HepG2 (cell line): ENCODE data around the gene CDC26. TPM values are rescaled to one million over a fixed set of nuclear protein-coding genes. Genes with fewer than 3 reads are reported as not detected.

Experiments
- CERS6 ChIP-seq: sonication (generic); formaldehyde crosslinking; IDR thresholded peaks from 2 replicates; pipeline ENCODE4 v1.5.0; 2020; ENCODE audit warnings: missing genetic modification reagents
- CHD2 ChIP-seq: IDR thresholded peaks from 2 replicates; pipeline ENCODE4 v1.6.1; 2011; ENCODE audit warnings: low read depth, low read length, improper control_type of control experiment
- ELF3 ChIP-seq: IDR thresholded peaks from 2 replicates; pipeline ENCODE4 v1.6.1; 2016; ENCODE audit warnings: missing genetic modification reagents, missing compliant biosample characterization
- ETV6 ChIP-seq: sonication (generic); formaldehyde crosslinking; conservative IDR thresholded peaks from 2 replicates; pipeline ENCODE4 v1.4.0; 2020; ENCODE audit warnings: missing genetic modification reagents
- HNF4A ChIP-seq: sonication (generic); formaldehyde crosslinking; IDR thresholded peaks from 2 replicates; pipeline ENCODE4 v1.4.0; 2020; ENCODE audit warnings: missing genetic modification reagents
- HOXA5 ChIP-seq: sonication (generic); formaldehyde crosslinking; IDR thresholded peaks from 2 replicates; pipeline ENCODE4 v1.4.0; 2020; ENCODE audit warnings: missing genetic modification reagents
- IRF1 ChIP-seq: sonication (generic); formaldehyde crosslinking; IDR thresholded peaks from 2 replicates; pipeline ENCODE4 v1.4.0; 2020; ENCODE audit warnings: low read depth, mild to moderate bottlenecking, missing genetic modification reagents
- MAFG ChIP-seq: sonication (generic); formaldehyde crosslinking; IDR thresholded peaks from 2 replicates; pipeline ENCODE4 v1.5.1; 2020; ENCODE audit warnings: mild to moderate bottlenecking, missing genetic modification reagents
- MXD1 ChIP-seq: sonication (generic); formaldehyde crosslinking; IDR thresholded peaks from 2 replicates; pipeline ENCODE4 v1.4.0; 2020; ENCODE audit warnings: mild to moderate bottlenecking, missing genetic modification reagents
- NBN ChIP-seq: fragments of 450-650 bp; conservative IDR thresholded peaks from 2 replicates; pipeline ENCODE4 v1.6.1; 2017
- SMC3 ChIP-seq: IDR thresholded peaks from 2 replicates; pipeline ENCODE4 v1.6.1; 2011; ENCODE audit warnings: low read length, improper control_type of control experiment
- SOX6 ChIP-seq, 2 experiments: fragments of 450-650 bp in 1 of 2; sonication (generic) in 1 of 2; formaldehyde crosslinking in 1 of 2; IDR thresholded peaks; 2 replicates each; pipeline versions ENCODE4 v1.4.0 to v1.6.1; 2017 to 2020; ENCODE audit warnings: antibody characterized with exemption in 1 of 2, mild to moderate bottlenecking in 1 of 2, missing genetic modification reagents in 1 of 2
- THRA ChIP-seq: sonication (generic); formaldehyde crosslinking; IDR thresholded peaks from 2 replicates; pipeline ENCODE4 v1.4.0; 2020; ENCODE audit warnings: missing genetic modification reagents, borderline replicate concordance
- ZMYM3 ChIP-seq: sonication (generic); formaldehyde crosslinking; IDR thresholded peaks from 2 replicates; pipeline ENCODE4 v1.5.1; 2020; ENCODE audit warnings: mild to moderate bottlenecking, missing genetic modification reagents
- ZNF30 ChIP-seq: sonication (generic); formaldehyde crosslinking; IDR thresholded peaks from 2 replicates; pipeline ENCODE4 v1.5.0; 2020; ENCODE audit warnings: mild to moderate bottlenecking, missing genetic modification reagents
- ZNF333 ChIP-seq: sonication (generic); formaldehyde crosslinking; IDR thresholded peaks from 2 replicates; pipeline ENCODE4 v1.4.0; 2020; ENCODE audit warnings: mild to moderate bottlenecking, missing genetic modification reagents, borderline replicate concordance
- ZNF337 ChIP-seq: sonication (generic); formaldehyde crosslinking; IDR thresholded peaks from 2 replicates; pipeline ENCODE4 v1.5.1; 2020; ENCODE audit warnings: missing genetic modification reagents, low read depth, mild to moderate bottlenecking, borderline replicate concordance
- ZNF530 ChIP-seq: sonication (generic); formaldehyde crosslinking; IDR thresholded peaks from 2 replicates; pipeline ENCODE4 v1.5.0; 2020; ENCODE audit warnings: low read depth, mild to moderate bottlenecking, missing genetic modification reagents
- ZNF674 ChIP-seq: sonication (generic); formaldehyde crosslinking; IDR thresholded peaks from 2 replicates; pipeline ENCODE4 v1.5.0; 2020; ENCODE audit warnings: low read depth, mild to moderate bottlenecking, missing genetic modification reagents
- ZNF772 ChIP-seq: sonication (generic); formaldehyde crosslinking; IDR thresholded peaks from 2 replicates; pipeline ENCODE4 v1.5.0; 2020; ENCODE audit warnings: mild to moderate bottlenecking, missing genetic modification reagents
- ZNF781 ChIP-seq: sonication (generic); formaldehyde crosslinking; IDR thresholded peaks from 2 replicates; pipeline ENCODE4 v1.5.1; 2020; ENCODE audit warnings: borderline replicate concordance, mild to moderate bottlenecking, missing genetic modification reagents; ENCODE audit errors: not compliant biosample characterization
- ZNF850 ChIP-seq: sonication (generic); formaldehyde crosslinking; conservative IDR thresholded peaks from 2 replicates; pipeline ENCODE4 v1.9.0; 2021; ENCODE audit warnings: mild to moderate bottlenecking, missing genetic modification reagents
- polyA plus RNA-seq, 8 experiments: library from polyadenylated mRNA; depleted of rRNA in 3 of 8; stranded (reverse) in 7 of 8; unstranded in 1 of 8; fragments of >200 nt; fragmentation: Illumina TruSeq in 4 of 8; extraction: Trizol in 4 of 8; gene quantifications; 2 replicates each; pipeline versions ENCODE4 v1.2.1 to v1.2.3, GENCODE V29; 2011 to 2016; ENCODE audit warnings: low read depth in 4 of 8, missing spikeins in 1 of 8, mixed read lengths in 1 of 8; ENCODE audit not compliant: insufficient read depth in 1 of 8
- total RNA-seq, 5 experiments: library from RNA; depleted of rRNA; stranded (reverse); fragments of >200 nt; fragmentation: Illumina TruSeq; extraction: Trizol; gene quantifications; 2 replicates each; pipeline ENCODE4 v1.2.3, GENCODE V29; 2016; ENCODE audit warnings: low read depth in 1 of 5
- TF ChIP-seq, protein P1 (sequence below): sonication (generic); formaldehyde crosslinking; IDR thresholded peaks from 2 replicates; pipeline ENCODE4 v1.5.1; 2020; ENCODE audit warnings: missing genetic modification reagents, mild to moderate bottlenecking, borderline replicate concordance
- TF ChIP-seq, protein P2 (sequence below): IDR thresholded peaks from 2 replicates; pipeline ENCODE4 v1.6.1; 2016; ENCODE audit warnings: missing compliant biosample characterization, missing genetic modification reagents, borderline replicate concordance
- TF ChIP-seq, protein P3 (sequence below): sonication (generic); formaldehyde crosslinking; IDR thresholded peaks from 2 replicates; pipeline ENCODE4 v1.5.1; 2020; ENCODE audit warnings: missing genetic modification reagents, mild to moderate bottlenecking, borderline replicate concordance

CDC26 gene
- total and polyA plus RNA-seq, 2 of the 13 experiments (the other 11 are each of a cell fraction or from before 2014, with no cell fraction given) = 26.6 to 57.9 TPM

- no peak for TF ChIP-seq ETV6 (CRISPR knock-in tag)
- TF ChIP-seq HNF4A (CRISPR knock-in tag) = peak; percentile 73
- TF ChIP-seq ZNF772 (CRISPR knock-in tag) = no peak
- no peak for TF ChIP-seq ZNF530 (CRISPR knock-in tag)
- TF ChIP-seq ZNF333 (CRISPR knock-in tag) = no peak
- TF ChIP-seq, protein P1, sequence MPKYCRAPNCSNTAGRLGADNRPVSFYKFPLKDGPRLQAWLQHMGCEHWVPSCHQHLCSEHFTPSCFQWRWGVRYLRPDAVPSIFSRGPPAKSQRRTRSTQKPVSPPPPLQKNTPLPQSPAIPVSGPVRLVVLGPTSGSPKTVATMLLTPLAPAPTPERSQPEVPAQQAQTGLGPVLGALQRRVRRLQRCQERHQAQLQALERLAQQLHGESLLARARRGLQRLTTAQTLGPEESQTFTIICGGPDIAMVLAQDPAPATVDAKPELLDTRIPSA (CRISPR knock-in tag) = no peak
- TF ChIP-seq CHD2 = no peak
- no peak for TF ChIP-seq MXD1 (CRISPR knock-in tag)
- no peak for TF ChIP-seq ZNF674 (CRISPR knock-in tag)
- TF ChIP-seq HOXA5 (CRISPR knock-in tag) = no peak
- TF ChIP-seq ZNF30 = no peak
- TF ChIP-seq CERS6 (CRISPR knock-in tag) = no peak
- no peak for TF ChIP-seq ZNF781 (CRISPR knock-in tag)
- TF ChIP-seq ELF3 = 0 out of 2 replicates have a peak, but pooled peaks have one; percentile 27
- no peak for TF ChIP-seq ZNF337 (CRISPR knock-in tag)
- TF ChIP-seq NBN = no peak
- TF ChIP-seq THRA (CRISPR knock-in tag) = 0 out of 2 replicates have a peak, but pooled peaks have one; percentile 37
- no peak for TF ChIP-seq ZNF850
- TF ChIP-seq, protein P2, sequence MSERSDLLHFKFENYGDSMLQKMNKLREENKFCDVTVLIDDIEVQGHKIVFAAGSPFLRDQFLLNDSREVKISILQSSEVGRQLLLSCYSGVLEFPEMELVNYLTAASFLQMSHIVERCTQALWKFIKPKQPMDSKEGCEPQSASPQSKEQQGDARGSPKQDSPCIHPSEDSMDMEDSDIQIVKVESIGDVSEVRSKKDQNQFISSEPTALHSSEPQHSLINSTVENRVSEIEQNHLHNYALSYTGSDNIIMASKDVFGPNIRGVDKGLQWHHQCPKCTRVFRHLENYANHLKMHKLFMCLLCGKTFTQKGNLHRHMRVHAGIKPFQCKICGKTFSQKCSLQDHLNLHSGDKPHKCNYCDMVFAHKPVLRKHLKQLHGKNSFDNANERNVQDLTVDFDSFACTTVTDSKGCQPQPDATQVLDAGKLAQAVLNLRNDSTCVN (CRISPR knock-in tag) = peak; percentile 85
- no peak for TF ChIP-seq SOX6 (IDR thresholded peaks at IDR 0.05)
- peak; percentile 53 for TF ChIP-seq SOX6 (CRISPR knock-in tag; IDR thresholded peaks at IDR 0.05)
- no peak for TF ChIP-seq ZMYM3
- no peak for TF ChIP-seq SMC3
- no peak for TF ChIP-seq IRF1 (CRISPR knock-in tag)
- TF ChIP-seq, protein P3, sequence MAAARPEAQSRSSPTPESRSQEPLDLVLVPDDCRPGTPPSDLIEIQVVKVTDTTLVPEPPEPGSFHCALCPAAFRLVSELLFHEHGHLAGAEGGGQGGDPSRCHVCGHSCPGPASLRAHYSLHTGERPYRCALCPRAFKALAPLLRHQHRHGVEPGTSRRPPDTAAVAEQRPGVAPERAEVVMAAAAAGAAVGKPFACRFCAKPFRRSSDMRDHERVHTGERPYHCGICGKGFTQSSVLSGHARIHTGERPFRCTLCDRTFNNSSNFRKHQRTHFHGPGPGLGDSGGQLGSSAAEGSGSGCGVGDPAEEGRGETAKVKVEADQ (CRISPR knock-in tag) = 0 out of 2 replicates have a peak, but pooled peaks have one; percentile 10
- TF ChIP-seq MAFG (CRISPR knock-in tag) = no peak
Measured at GRCh38 chr9:113222482-113222841, 52.9 kb downstream of the CDC26 start (continued).
